HL-60 (cell line): ENCODE measurements around the gene HOXD8.

Experiments used
- CTCF ChIP-seq: IDR thresholded peaks from one replicate; pipeline ENCODE4 v1.5.1; 2011; ENCODE audit warnings: low read length, control low read depth, inconsistent platforms; ENCODE audit not compliant: insufficient read depth
- GABPA ChIP-seq: IDR thresholded peaks from 2 replicates; pipeline ENCODE4 v1.6.1; 2012; ENCODE audit warnings: low read depth
- TF ChIP-seq, protein P1 (sequence below): IDR thresholded peaks from 2 replicates; pipeline ENCODE4 v1.6.1; 2012; ENCODE audit warnings: low read depth; ENCODE audit not compliant: insufficient replicate concordance

- TF ChIP-seq CTCF (no peak), GABPA (no peak)
- TF ChIP-seq, protein P1, sequence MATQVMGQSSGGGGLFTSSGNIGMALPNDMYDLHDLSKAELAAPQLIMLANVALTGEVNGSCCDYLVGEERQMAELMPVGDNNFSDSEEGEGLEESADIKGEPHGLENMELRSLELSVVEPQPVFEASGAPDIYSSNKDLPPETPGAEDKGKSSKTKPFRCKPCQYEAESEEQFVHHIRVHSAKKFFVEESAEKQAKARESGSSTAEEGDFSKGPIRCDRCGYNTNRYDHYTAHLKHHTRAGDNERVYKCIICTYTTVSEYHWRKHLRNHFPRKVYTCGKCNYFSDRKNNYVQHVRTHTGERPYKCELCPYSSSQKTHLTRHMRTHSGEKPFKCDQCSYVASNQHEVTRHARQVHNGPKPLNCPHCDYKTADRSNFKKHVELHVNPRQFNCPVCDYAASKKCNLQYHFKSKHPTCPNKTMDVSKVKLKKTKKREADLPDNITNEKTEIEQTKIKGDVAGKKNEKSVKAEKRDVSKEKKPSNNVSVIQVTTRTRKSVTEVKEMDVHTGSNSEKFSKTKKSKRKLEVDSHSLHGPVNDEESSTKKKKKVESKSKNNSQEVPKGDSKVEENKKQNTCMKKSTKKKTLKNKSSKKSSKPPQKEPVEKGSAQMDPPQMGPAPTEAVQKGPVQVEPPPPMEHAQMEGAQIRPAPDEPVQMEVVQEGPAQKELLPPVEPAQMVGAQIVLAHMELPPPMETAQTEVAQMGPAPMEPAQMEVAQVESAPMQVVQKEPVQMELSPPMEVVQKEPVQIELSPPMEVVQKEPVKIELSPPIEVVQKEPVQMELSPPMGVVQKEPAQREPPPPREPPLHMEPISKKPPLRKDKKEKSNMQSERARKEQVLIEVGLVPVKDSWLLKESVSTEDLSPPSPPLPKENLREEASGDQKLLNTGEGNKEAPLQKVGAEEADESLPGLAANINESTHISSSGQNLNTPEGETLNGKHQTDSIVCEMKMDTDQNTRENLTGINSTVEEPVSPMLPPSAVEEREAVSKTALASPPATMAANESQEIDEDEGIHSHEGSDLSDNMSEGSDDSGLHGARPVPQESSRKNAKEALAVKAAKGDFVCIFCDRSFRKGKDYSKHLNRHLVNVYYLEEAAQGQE: no peak
Measured at GRCh38 chr2:176114930-176115625, 14.4 kb upstream of the HOXD8 start.
